ENCODE data around the gene LGALS1.
"Not testable (repeated sequence)": the region's sequence is repeated elsewhere in the genome, so short reads cannot be mapped to it uniquely, and the experiment has no call there.

The LGALS1 gene

DNA sequence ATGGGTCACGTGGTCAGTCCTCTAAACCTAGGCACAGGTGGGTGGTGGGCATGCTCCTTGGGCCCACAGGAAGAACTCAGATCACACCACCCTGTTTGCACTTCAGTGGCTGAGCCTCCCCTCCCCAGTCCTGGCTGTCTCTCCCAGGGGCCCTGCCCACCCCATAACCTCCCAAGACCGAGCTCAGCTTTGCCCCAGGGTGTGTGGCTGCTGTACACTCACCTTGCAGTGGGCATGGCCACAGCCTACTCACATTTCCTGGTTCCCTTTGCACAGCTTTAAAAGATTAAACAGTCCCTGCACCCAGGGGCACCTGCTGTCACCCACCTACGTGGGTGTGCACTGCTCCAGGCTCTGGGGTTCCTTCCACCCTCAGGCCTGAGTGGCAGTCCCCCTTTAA is 35.2 kb downstream of the LGALS1 start:
- TF ChIP-seq, protein P1, sequence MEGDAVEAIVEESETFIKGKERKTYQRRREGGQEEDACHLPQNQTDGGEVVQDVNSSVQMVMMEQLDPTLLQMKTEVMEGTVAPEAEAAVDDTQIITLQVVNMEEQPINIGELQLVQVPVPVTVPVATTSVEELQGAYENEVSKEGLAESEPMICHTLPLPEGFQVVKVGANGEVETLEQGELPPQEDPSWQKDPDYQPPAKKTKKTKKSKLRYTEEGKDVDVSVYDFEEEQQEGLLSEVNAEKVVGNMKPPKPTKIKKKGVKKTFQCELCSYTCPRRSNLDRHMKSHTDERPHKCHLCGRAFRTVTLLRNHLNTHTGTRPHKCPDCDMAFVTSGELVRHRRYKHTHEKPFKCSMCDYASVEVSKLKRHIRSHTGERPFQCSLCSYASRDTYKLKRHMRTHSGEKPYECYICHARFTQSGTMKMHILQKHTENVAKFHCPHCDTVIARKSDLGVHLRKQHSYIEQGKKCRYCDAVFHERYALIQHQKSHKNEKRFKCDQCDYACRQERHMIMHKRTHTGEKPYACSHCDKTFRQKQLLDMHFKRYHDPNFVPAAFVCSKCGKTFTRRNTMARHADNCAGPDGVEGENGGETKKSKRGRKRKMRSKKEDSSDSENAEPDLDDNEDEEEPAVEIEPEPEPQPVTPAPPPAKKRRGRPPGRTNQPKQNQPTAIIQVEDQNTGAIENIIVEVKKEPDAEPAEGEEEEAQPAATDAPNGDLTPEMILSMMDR (IDR thresholded peaks at IDR 0.05; ENCODE audit: borderline replicate concordance, control extremely low read depth, extremely low read depth, insufficient read depth, missing control alignments): no peak
- DNase-seq (ENCODE audit: low spot score): no peak
- in situ Hi-C loops (cut with MboI; ENCODE audit: low sequenced_read_pairs, unreplicated experiment): no loop called here

DNA sequence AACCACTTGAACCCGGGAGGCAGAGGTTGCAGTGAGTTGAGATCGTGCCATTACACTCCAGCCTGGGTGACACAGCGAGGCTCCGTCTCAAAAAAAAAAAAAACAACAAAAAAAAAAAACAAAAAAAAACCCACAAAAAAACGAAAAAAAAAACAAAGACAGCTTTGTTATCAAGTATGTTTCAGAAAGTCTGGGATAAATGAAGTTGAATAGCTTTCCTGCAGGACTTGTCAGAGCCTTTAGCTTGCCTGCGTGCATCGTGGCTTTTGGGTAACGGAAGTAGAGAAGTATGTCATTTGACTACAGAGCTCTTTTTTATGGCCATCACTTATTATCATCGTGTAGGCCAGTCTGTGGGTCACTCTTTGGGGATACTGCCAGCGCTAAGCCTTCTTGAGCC is 36.1 kb downstream of the LGALS1 start:
- TF ChIP-seq, protein P1 (IDR thresholded peaks at IDR 0.05; ENCODE audit: borderline replicate concordance, control extremely low read depth, extremely low read depth, insufficient read depth, missing control alignments): no peak
- in situ Hi-C loops (cut with MboI; ENCODE audit: low sequenced_read_pairs, unreplicated experiment): no loop called here
- DNase-seq (ENCODE audit: low spot score): no peak

DNA sequence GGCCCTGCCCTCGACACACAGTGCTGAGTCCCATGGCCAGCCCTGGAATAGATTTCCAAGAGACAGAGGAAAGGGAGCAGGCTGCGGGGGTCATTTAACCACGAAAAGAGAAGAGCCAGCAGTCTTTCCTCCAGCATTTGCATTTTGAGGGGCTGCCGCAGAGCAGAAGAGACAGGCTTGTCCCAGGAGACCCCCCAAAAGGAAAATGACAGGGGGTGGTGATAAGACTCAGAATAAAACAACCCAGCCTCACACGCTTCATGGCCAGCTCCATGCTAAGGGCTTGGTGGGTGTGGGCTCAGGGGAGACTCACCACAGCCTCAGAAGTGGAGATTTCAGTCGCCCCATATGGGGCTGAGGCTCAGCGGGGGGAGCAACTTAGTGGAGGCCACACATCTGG is 38.3 kb downstream of the LGALS1 start:
- TF ChIP-seq, protein P1 (IDR thresholded peaks at IDR 0.05; ENCODE audit: borderline replicate concordance, control extremely low read depth, extremely low read depth, insufficient read depth, missing control alignments): no peak
- in situ Hi-C loops (cut with MboI; ENCODE audit: low sequenced_read_pairs, unreplicated experiment): no loop called here
- no peak for DNase-seq (ENCODE audit: low spot score)

DNA sequence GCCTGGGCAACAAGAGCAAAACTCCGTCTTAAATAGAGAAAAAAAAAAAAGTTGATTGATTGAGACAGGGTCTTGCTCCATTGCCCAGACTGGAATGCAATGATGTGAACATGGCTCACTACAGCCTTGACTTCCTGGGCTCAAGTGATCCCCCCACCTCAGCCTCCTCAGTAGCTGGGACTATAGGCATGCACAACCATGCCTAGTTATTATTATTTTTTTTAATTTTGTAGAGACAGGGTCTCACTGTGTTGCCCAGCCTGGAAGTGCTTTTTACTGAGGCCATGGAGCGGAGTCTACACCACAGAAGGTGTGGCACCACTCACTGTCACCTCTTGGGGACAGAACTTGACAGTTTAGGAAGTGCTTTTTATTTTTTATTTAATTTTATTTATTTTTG is 39.2 kb downstream of the LGALS1 start:
- DNase-seq (ENCODE audit: low spot score): no peak
- TF ChIP-seq, protein P1 (IDR thresholded peaks at IDR 0.05; ENCODE audit: borderline replicate concordance, control extremely low read depth, extremely low read depth, insufficient read depth, missing control alignments): no peak
- in situ Hi-C loops (cut with MboI; ENCODE audit: low sequenced_read_pairs, unreplicated experiment): no loop called here

DNA sequence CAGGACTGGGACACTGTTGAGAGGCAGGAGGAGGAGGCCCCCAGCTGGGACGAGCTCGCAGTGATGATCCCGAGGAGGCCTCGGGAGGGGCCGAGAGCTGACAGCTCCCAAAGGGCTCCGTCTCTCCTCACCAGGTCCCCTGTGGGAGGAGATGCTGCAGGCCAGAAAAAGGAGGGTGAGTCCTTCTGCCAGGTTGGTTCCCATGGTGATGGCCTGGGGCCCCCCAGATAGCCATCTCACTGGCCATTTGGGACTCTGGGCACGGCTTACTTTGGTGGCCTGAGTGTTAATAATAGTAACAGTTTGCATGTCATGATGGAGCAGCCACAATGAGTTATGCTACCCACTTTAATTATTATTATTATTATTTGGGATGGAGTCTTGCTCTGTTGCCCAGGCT is 40.3 kb downstream of the LGALS1 start:
- in situ Hi-C loops (cut with MboI; ENCODE audit: low sequenced_read_pairs, unreplicated experiment): no loop called here
- DNase-seq (ENCODE audit: low spot score): no peak
- TF ChIP-seq, protein P1 (IDR thresholded peaks at IDR 0.05; ENCODE audit: borderline replicate concordance, control extremely low read depth, extremely low read depth, insufficient read depth, missing control alignments): no peak

DNA sequence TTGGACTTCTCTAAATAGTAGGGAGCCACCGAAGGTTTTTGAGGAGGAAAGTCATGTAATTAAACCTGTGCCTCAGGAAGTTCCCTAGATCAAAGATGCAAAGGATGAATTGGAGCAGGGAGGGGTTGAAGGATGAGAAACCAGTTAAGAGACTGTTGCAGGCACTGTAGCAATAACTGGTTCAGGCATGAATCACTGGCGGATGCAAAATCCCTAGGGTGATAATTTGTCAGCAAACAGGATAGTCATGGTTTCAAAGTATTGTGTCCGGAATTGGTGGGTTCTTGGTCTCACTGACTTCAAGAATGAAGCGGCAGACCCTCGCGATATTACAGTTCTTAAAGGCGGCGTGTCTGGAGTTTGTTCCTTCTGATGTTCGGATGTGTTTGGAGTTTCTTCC is 41.3 kb downstream of the LGALS1 start:
- in situ Hi-C loops (cut with MboI; ENCODE audit: low sequenced_read_pairs, unreplicated experiment): no loop called here
- TF ChIP-seq, protein P1 (IDR thresholded peaks at IDR 0.05; ENCODE audit: borderline replicate concordance, control extremely low read depth, extremely low read depth, insufficient read depth, missing control alignments): no peak
- no peak for DNase-seq (ENCODE audit: low spot score)

DNA sequence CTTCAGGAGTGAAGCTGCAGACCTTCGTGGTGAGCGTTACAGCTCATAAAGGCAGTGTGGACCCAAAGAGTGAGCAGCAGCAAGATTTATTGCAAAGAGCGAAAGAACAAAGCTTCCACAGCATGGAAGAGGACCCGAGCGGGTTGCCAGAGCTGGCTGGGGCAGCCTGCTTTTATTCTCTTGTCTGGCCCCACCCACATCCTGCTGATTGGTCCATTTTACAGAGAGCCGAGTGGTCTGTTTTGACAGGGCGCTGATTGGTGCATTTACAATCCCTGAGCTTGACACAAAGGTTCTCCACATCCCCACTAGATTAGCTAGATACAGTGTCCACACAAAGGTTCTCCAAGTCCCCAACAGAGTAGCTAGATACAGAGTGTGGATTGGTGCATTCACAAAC is 41.8 kb downstream of the LGALS1 start:
- DNase-seq (ENCODE audit: low spot score); in situ Hi-C loops (cut with MboI; ENCODE audit: low sequenced_read_pairs, unreplicated experiment): not testable (repeated sequence)

DNA sequence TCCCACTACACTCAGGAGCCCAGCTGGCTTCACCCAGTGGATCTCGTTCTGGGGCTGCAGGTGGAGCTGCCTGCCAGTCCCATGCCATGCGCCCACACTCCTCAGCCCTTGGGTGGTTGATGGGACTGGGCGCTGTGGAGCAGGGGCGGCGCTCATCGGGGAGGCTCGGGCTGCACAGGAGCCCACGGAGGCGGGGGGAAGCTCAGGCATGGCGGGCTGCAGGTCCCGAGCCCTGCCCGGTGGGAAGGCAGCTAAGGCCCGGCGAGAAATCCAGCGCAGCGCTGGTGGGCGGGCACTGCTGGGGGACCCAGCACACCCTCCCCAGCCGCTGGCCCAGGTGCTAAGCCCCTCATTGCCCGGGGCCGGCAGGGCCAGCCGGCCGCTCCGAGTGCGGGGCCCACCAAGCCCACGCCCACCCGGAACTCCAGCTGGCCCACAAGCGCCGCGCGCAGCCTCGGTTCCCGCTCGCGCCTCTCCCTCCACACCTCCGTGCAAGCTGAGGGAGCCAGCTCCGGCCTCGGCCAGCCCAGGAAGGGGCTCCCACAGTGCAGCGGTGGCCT is 42.4 kb downstream of the LGALS1 start:
- in situ Hi-C loops (cut with MboI; ENCODE audit: low sequenced_read_pairs, unreplicated experiment); DNase-seq (ENCODE audit: low spot score): not testable (repeated sequence)
